Measurements from ENCODE around the gene NPDC1. TPM values are rescaled to one million over a fixed set of nuclear protein-coding genes. Genes with fewer than 3 reads are reported as not detected.
A peak's percentile ranks its signal among the peaks of the same experiment; 100 is the strongest.

The NPDC1 gene
- total and polyA plus RNA-seq, 2 of the 8 experiments (the other 6 are each of a cell fraction or from before 2014, with no cell fraction given), result 26.2 to 44.1 TPM

- no peak overlapping the region for H4K91ac ChIP-seq (replicated peaks; ENCODE audit: insufficient read length, low read length)
- no peak overlapping the region for H4K8ac ChIP-seq (ENCODE audit: extremely low read depth, insufficient read depth, low read length)
- no peak overlapping the region for H3K14ac ChIP-seq (ENCODE audit: insufficient read length)
- WGBS, 2 experiments (ENCODE audit: extremely low coverage in 1 of 2, insufficient coverage in 1 of 2, insufficient read length in 1 of 2, insufficient replicate concordance in 2 of 2, low coverage in 1 of 2, low lambda C conversion rate in 2 of 2, missing lambda C conversion rate in 1 of 2), result 86% methylated on average over 30 of the region's 30 CpGs; no CpG with 5 or more reads in 1 of the 2 experiments
- H3K23me2 ChIP-seq (ENCODE audit: low read depth, low read length), result peaks cover 17% of the 10 kb centered on the region
- peaks cover 6% of the 10 kb centered on the region in 2 experiments; a peak in 2 of 4 replicates for H3K9me3 ChIP-seq (ENCODE audit: insufficient read depth in 2 of 2, low read depth in 1 of 2, low read length in 1 of 2)
- no peak overlapping the region for H2BK15ac ChIP-seq (ENCODE audit: low read length)
- H2AK5ac ChIP-seq (ENCODE audit: low read depth, low read length), result no peak overlapping the region
- no peak overlapping the region for H3K4ac ChIP-seq (replicated peaks; ENCODE audit: insufficient read length, low read depth, low read length)
- no peak overlapping the region for H2AFZ ChIP-seq (ENCODE audit: low read length)
- H2BK20ac ChIP-seq (ENCODE audit: low read length), result no peak overlapping the region
- ChIA-PET POLR2A (ENCODE audit: partially characterized antibody) (interaction anchor here (1.4 kb wide), 2 partner anchors 21 to 147 kb away, joined by 4 to 5 read pairs; no protein-coding TSS in a partner anchor), CTCF (ENCODE audit: partially characterized antibody) (interaction anchor here (0.6 to 5.6 kb wide), 11 partner anchors 7 to 179 kb away, joined by 3 to 29 read pairs (median 5); partner anchors contain the start of genes ABCA2, FUT7, LCNL1 and PTGDS)
- no peak overlapping the region for H3K18ac ChIP-seq (ENCODE audit: extremely low read depth, low read length)
- H2BK5ac ChIP-seq (ENCODE audit: low read depth, low read length), result no peak overlapping the region
- H3K23ac ChIP-seq (ENCODE audit: insufficient read length), result no peak overlapping the region
- DNase-seq (ENCODE audit: low read depth in 1 of 2, low spot score in 2 of 2) (no peak), FAIRE-seq (no peak)
- no peak overlapping the region for H2BK12ac ChIP-seq (ENCODE audit: low read depth, low read length)
- peak overlapping the region in 1 of 2 experiments; percentile 47; a peak in 1 of 4 replicates for H3K4me2 ChIP-seq (ENCODE audit: insufficient read depth in 1 of 2, low read depth in 2 of 2, low read length in 2 of 2)
- H3K79me1 ChIP-seq (ENCODE audit: low read depth, low read length), result no peaks in the 10 kb centered on the region
- H3K4me1 ChIP-seq (replicated peaks in 1 of 4; ENCODE audit: control insufficient read depth in 3 of 4, insufficient read depth in 4 of 4, low read length in 3 of 4), result peaks cover 0 to 20% (median 11%) of the 10 kb centered on the region in 4 experiments; a peak in 6 of 7 replicates
- no peak overlapping the region for H2BK120ac ChIP-seq (replicated peaks; ENCODE audit: low read depth, low read length)
- H3K27ac ChIP-seq (ENCODE audit: low read depth, low read length), result no peak overlapping the region
- TF ChIP-seq RNF2 (IDR thresholded peaks at IDR 0.05; ENCODE audit: borderline replicate concordance, low read depth, low read length, missing control alignments, poor library complexity, severe bottlenecking), result no peak
- no peak for TF ChIP-seq TAF7 (optimal IDR thresholded peaks at IDR 0.05; ENCODE audit: borderline replicate concordance, low read depth, low read length)
- no peak for TF ChIP-seq KDM4A (IDR thresholded peaks at IDR 0.05; ENCODE audit: low read depth, low read length, severe bottlenecking)
- TF ChIP-seq EZH2 (IDR thresholded peaks at IDR 0.05; ENCODE audit: low read depth, low read length, severe bottlenecking), result no peak
- peaks cover 0 to 2% (median 0%) of the 10 kb centered on the region in 4 experiments; a peak in 1 of 8 replicates for H3K36me3 ChIP-seq (ENCODE audit: control insufficient read depth in 2 of 4, insufficient read depth in 4 of 4, low read length in 3 of 4)
- H3K27me3 ChIP-seq (replicated peaks in 1 of 4; ENCODE audit: control insufficient read depth in 3 of 4, extremely low read depth in 1 of 4, insufficient read depth in 3 of 4, low read length in 3 of 4), result peaks cover 0 to 10% (median 7%) of the 10 kb centered on the region in 4 experiments; a peak in 3 of 7 replicates
- no peak overlapping the region for H3K9ac ChIP-seq (replicated peaks in 1 of 4; ENCODE audit: extremely low read depth in 1 of 4, low read depth in 3 of 4, low read length in 3 of 4)
- H3K56ac ChIP-seq (replicated peaks; ENCODE audit: insufficient read length, low read depth, low read length), result no peak overlapping the region
- H4K5ac ChIP-seq (ENCODE audit: insufficient read length, low read depth, low read length), result no peak overlapping the region
- peaks cover 0 to 2% of the 10 kb centered on the region in 2 experiments for H4K20me1 ChIP-seq (replicated peaks in 1 of 2; ENCODE audit: control insufficient read depth in 1 of 2, insufficient read depth in 2 of 2, low read length in 2 of 2)
- H3K79me2 ChIP-seq (ENCODE audit: control insufficient read depth in 1 of 2, insufficient read depth in 2 of 2, low read length in 2 of 2), result no peaks in the 10 kb centered on the region
- H3K4me3 ChIP-seq (ENCODE audit: extremely low read depth in 1 of 4, insufficient read depth in 2 of 4, low read depth in 3 of 4, low read length in 4 of 4), result no peak overlapping the region
These were observed 50.6 kb downstream of the NPDC1 start for GRCh38 chr9:136995362-136995761.
